Measurements from ENCODE around the gene FLNC.

Gene FLNC

GRCh38 chr7:128811631-128812430 is 18.4 kb upstream of the FLNC start:
- no peak overlapping the region for H3K4me3 ChIP-seq (ENCODE audit: low read depth, low read length)
- DNase-seq (ENCODE audit: low read depth): no peak
- TF ChIP-seq CTCF (IDR thresholded peaks at IDR 0.05; ENCODE audit: control insufficient read depth, extremely low read depth, insufficient read depth): no peak

- no peak overlapping the region for H3K4me3 ChIP-seq (ENCODE audit: low read depth, low read length)
- no peak for TF ChIP-seq CTCF (IDR thresholded peaks at IDR 0.05; ENCODE audit: control insufficient read depth, extremely low read depth, insufficient read depth)
- DNase-seq (ENCODE audit: low read depth): no peak
Observed at GRCh38 chr7:128812514-128813168, 17.6 kb upstream of the FLNC start.

GRCh38 chr7:128814499-128814898 is 15.7 kb upstream of the FLNC start:
- H3K4me3 ChIP-seq (ENCODE audit: low read depth, low read length): no peak overlapping the region
- no peak for DNase-seq (ENCODE audit: low read depth)
- TF ChIP-seq CTCF (IDR thresholded peaks at IDR 0.05; ENCODE audit: control insufficient read depth, extremely low read depth, insufficient read depth): no peak

- TF ChIP-seq CTCF (IDR thresholded peaks at IDR 0.05; ENCODE audit: control insufficient read depth, extremely low read depth, insufficient read depth): no peak
- no peak overlapping the region for H3K4me3 ChIP-seq (ENCODE audit: low read depth, low read length)
- no peak for DNase-seq (ENCODE audit: low read depth)
Observed at GRCh38 chr7:128815289-128815942, 14.8 kb upstream of the FLNC start.

- no peak overlapping the region for H3K4me3 ChIP-seq (ENCODE audit: low read depth, low read length)
- no peak for DNase-seq (ENCODE audit: low read depth)
- no peak for TF ChIP-seq CTCF (IDR thresholded peaks at IDR 0.05; ENCODE audit: control insufficient read depth, extremely low read depth, insufficient read depth)
Observed at GRCh38 chr7:128818694-128819093, 11.5 kb upstream of the FLNC start.

- DNase-seq (ENCODE audit: low read depth): no peak
- no peak for TF ChIP-seq CTCF (IDR thresholded peaks at IDR 0.05; ENCODE audit: control insufficient read depth, extremely low read depth, insufficient read depth)
- no peak overlapping the region for H3K4me3 ChIP-seq (ENCODE audit: low read depth, low read length)
Observed at GRCh38 chr7:128821724-128822123, 8.5 kb upstream of the FLNC start.

Data from LNCaP clone FGC (cell line).